ENCODE data around the gene RPL5. TPM values are rescaled to one million over a fixed set of nuclear protein-coding genes. Genes with fewer than 3 reads are reported as not detected.
A peak's percentile ranks its signal among the peaks of the same experiment; 100 is the strongest.

Gene RPL5
- total RNA-seq, 1 experiment from 2014 or later, result 1,607 TPM

DNA sequence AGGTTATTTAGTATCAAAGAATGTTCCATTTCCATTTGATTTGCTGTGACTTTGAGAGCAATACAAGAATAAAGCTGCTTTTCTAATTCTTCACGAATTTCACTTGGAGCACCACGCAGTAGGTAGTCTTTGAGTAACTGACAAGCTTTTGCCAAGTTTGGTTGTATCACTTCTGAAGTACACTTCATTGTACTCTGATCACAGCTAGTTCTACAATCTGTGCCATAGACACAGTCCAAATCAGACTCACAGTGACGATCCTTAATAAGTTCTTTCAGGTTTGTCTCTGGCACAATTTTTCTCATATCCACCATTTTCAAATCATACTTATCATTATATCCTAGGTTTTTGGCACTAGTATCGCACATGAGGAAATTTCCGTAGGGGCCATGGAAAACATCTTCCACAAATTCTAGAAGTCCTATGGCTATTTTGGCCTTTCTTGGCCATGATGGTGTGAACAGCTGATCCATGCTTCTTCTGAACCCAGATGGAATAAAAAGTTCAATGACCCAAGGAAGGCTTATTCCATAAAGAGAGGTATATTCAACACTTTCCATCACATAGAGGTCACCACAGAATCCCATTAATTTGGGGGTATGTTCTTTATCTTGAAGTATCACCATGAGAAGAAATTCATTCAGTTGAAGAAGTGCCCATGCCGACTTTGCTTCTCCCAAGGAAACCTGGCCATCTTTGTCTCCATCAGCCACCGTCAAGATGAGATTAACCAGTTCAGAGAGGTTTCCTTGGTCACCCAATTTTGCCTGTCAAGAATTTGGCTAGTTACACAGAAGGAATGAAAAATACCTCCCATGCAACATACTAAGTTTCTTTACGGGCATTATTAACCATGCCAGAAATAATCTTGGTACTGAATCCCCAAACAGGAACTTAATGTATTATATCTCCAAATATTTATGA lies 11.9 kb downstream of the RPL5 start:
- BruUV-seq (replicated peaks), result no TSS peak
- no peak for DNase-seq (ENCODE audit: unreplicated experiment)
- intact Hi-C loops (cut with micrococcal nuclease), result loop anchor here (10.0 kb wide), 1 partner anchor 61 kb away; no protein-coding TSS in a partner anchor
- H3K27ac Mint-ChIP-seq (ENCODE audit: low read depth, unreplicated experiment), result no peak overlapping the region
- TF ChIP-seq, protein P1, sequence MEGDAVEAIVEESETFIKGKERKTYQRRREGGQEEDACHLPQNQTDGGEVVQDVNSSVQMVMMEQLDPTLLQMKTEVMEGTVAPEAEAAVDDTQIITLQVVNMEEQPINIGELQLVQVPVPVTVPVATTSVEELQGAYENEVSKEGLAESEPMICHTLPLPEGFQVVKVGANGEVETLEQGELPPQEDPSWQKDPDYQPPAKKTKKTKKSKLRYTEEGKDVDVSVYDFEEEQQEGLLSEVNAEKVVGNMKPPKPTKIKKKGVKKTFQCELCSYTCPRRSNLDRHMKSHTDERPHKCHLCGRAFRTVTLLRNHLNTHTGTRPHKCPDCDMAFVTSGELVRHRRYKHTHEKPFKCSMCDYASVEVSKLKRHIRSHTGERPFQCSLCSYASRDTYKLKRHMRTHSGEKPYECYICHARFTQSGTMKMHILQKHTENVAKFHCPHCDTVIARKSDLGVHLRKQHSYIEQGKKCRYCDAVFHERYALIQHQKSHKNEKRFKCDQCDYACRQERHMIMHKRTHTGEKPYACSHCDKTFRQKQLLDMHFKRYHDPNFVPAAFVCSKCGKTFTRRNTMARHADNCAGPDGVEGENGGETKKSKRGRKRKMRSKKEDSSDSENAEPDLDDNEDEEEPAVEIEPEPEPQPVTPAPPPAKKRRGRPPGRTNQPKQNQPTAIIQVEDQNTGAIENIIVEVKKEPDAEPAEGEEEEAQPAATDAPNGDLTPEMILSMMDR (IDR thresholded peaks at IDR 0.05; ENCODE audit: unreplicated experiment), result no peak
- peaks cover 7% of the 10 kb centered on the region for H3K4me1 Mint-ChIP-seq (ENCODE audit: insufficient read depth, unreplicated experiment)
- ChIA-PET POLR2A (interaction anchor here (3.4 kb wide), 1 partner anchor 12 kb away, joined by 23 read pairs; the partner anchor contains the start of gene RPL5), CTCF (no interaction called here)
- no peak overlapping the region for H3K4me3 Mint-ChIP-seq (ENCODE audit: unreplicated experiment)
- H3K36me3 Mint-ChIP-seq (ENCODE audit: insufficient read depth, unreplicated experiment), result peaks cover 64% of the 10 kb centered on the region
- no peaks in the 10 kb centered on the region for H3K27me3 Mint-ChIP-seq (ENCODE audit: insufficient read depth, unreplicated experiment)
- no peaks in the 10 kb centered on the region for H3K9me3 Mint-ChIP-seq (ENCODE audit: unreplicated experiment)

DNA sequence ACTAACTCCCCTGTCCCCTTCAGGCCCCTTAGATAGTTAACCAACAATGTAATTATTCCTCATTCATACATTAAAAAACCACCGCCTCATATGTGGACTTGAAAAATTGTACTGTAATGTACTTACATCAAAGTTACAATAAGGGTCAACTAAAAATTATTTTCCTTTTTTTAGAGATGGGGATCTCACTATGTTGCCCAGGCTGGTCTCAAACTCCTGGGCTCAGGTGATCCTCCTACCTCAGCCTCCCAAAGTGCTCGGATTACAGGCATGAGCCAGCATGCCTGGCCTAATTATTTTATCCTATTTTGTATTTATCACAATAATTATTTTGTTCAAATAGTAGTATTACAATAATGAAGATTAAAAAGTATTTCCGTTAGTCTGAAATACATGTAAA lies 12.6 kb downstream of the RPL5 start:
- peaks cover 6% of the 10 kb centered on the region for H3K4me1 Mint-ChIP-seq (ENCODE audit: insufficient read depth, unreplicated experiment)
- no peaks in the 10 kb centered on the region for H3K27me3 Mint-ChIP-seq (ENCODE audit: insufficient read depth, unreplicated experiment)
- DNase-seq (ENCODE audit: unreplicated experiment), result no peak
- peaks cover 57% of the 10 kb centered on the region for H3K36me3 Mint-ChIP-seq (ENCODE audit: insufficient read depth, unreplicated experiment)
- POLR2A ChIA-PET, result no interaction called here
- TF ChIP-seq, protein P1 (IDR thresholded peaks at IDR 0.05; ENCODE audit: unreplicated experiment), result no peak
- BruUV-seq (replicated peaks), result TSS peak; percentile 2
- no peak overlapping the region for H3K4me3 Mint-ChIP-seq (ENCODE audit: unreplicated experiment)
- no peaks in the 10 kb centered on the region for H3K9me3 Mint-ChIP-seq (ENCODE audit: unreplicated experiment)
- intact Hi-C loops (cut with micrococcal nuclease), result loop anchor here (10.0 kb wide), 1 partner anchor 60 kb away; no protein-coding TSS in a partner anchor
- CTCF ChIA-PET, result interaction anchor here (0.6 to 1.6 kb wide), 2 partner anchors 15 to 32 kb away, joined by 3 to 4 read pairs; no protein-coding TSS in a partner anchor
- H3K27ac Mint-ChIP-seq (ENCODE audit: low read depth, unreplicated experiment), result no peak overlapping the region

DNA sequence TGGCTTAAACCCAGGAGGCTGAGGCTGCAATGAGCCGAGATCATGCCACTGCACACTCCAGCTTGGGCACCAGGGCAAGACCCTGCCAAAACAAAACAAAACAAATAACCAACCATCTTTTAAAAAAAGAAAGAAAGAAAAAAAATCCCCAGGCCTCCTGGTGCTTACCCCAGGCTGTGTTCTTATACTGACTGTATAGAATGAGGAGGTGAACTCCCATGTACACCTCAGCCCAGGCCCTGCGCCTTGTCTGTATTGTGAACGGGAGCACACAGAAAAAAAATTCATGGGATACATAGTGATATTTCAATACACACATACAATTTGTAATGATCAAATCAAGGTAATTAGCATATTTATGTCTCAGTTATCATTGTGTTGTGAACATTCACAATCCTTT lies 14.1 kb downstream of the RPL5 start:
- POLR2A ChIA-PET, result interaction anchor here (0.9 kb wide), 1 partner anchor 14 kb away, joined by 4 read pairs; the partner anchor contains the start of gene RPL5
- H3K27ac Mint-ChIP-seq (ENCODE audit: low read depth, unreplicated experiment), result no peak overlapping the region
- DNase-seq (ENCODE audit: unreplicated experiment), result no peak
- no peaks in the 10 kb centered on the region for H3K27me3 Mint-ChIP-seq (ENCODE audit: insufficient read depth, unreplicated experiment)
- TF ChIP-seq, protein P1 (IDR thresholded peaks at IDR 0.05; ENCODE audit: unreplicated experiment), result no peak
- H3K9me3 Mint-ChIP-seq (ENCODE audit: unreplicated experiment), result no peaks in the 10 kb centered on the region
- peaks cover 6% of the 10 kb centered on the region for H3K4me1 Mint-ChIP-seq (ENCODE audit: insufficient read depth, unreplicated experiment)
- BruUV-seq (replicated peaks), result no TSS peak
- H3K36me3 Mint-ChIP-seq (ENCODE audit: insufficient read depth, unreplicated experiment), result peaks cover 42% of the 10 kb centered on the region
- intact Hi-C loops (cut with micrococcal nuclease), result loop anchor here (10.0 kb wide), 1 partner anchor 59 kb away; no protein-coding TSS in a partner anchor
- H3K4me3 Mint-ChIP-seq (ENCODE audit: unreplicated experiment), result no peak overlapping the region
- CTCF ChIA-PET, result interaction anchor here (0.5 to 1.6 kb wide), 2 partner anchors 14 to 27 kb away, joined by 3 to 4 read pairs; no protein-coding TSS in a partner anchor

DNA sequence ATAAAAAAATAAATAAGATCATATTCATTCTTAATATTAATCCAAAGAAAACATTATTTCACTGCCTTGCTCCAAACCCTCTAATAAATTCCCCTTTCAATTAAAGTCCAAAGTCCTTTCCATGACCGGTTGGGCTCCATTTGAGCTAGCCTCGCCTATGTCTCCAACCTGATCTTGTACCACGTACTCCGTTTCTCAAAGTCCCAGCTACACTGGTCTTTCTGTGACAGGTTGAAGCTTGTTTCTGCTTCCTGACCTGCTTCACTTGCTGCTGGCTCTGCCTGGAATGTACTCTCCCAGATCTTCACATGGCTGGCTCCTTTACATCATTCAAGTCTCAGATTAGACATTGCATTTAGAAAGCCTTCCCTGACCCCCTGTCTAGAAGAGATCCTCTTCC lies 16.4 kb downstream of the RPL5 start:
- BruUV-seq (replicated peaks), result no TSS peak
- H3K27me3 Mint-ChIP-seq (ENCODE audit: insufficient read depth, unreplicated experiment), result no peaks in the 10 kb centered on the region
- peak; percentile 53 for DNase-seq (ENCODE audit: unreplicated experiment)
- H3K4me3 Mint-ChIP-seq (ENCODE audit: unreplicated experiment), result no peak overlapping the region
- TF ChIP-seq, protein P1 (IDR thresholded peaks at IDR 0.05; ENCODE audit: unreplicated experiment), result no peak
- peaks cover 6% of the 10 kb centered on the region for H3K4me1 Mint-ChIP-seq (ENCODE audit: insufficient read depth, unreplicated experiment)
- intact Hi-C loops (cut with micrococcal nuclease), result loop anchor here (10.0 kb wide), 1 partner anchor 57 kb away; no protein-coding TSS in a partner anchor
- ChIA-PET POLR2A (interaction anchor here (0.6 to 1.6 kb wide), 7 partner anchors 10 to 114 kb away, joined by 3 to 12 read pairs (median 6); partner anchors contain the start of genes DIPK1A and RPL5), CTCF (interaction anchor here (0.5 to 2.2 kb wide), 10 partner anchors 9 to 1448 kb away, joined by 3 to 9 read pairs (median 4); no protein-coding TSS in a partner anchor)
- H3K36me3 Mint-ChIP-seq (ENCODE audit: insufficient read depth, unreplicated experiment), result peaks cover 19% of the 10 kb centered on the region
- no peak overlapping the region for H3K27ac Mint-ChIP-seq (ENCODE audit: low read depth, unreplicated experiment)
- H3K9me3 Mint-ChIP-seq (ENCODE audit: unreplicated experiment), result no peaks in the 10 kb centered on the region

Data from MCF 10A (cell line).